Measurements from ENCODE around the gene SLC22A7.

The SLC22A7 gene

DNA sequence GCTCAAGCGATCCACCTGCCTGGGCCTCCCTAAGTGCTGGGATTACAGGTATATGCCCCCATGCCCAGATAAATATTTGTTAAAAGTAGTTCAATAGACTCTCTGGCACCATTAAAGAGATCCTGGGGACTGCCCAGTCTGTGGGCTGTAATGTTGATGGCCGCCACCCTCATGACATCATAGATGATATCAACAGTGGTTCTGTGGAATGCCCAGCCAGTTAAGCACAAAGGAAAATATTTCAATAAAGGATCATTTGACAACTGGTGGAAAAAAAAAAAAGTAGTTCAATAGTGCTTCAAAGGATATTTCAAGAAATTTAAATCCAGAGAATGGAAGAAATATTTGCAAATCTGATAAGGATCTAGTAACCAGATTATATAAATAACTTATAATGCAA, 12.1 kb downstream of the SLC22A7 start:
- no peak for DNase-seq (ENCODE audit: low spot score)
- ChIA-PET POLR2A (ENCODE audit: low non-redundant PET) (no interaction called here), CTCF (interaction anchor here (0.7 kb wide), 3 partner anchors 30 to 105 kb away, joined by 3 read pairs; no protein-coding TSS in a partner anchor)
- no peak overlapping the region for H3K27ac ChIP-seq
- TF ChIP-seq, protein P1, sequence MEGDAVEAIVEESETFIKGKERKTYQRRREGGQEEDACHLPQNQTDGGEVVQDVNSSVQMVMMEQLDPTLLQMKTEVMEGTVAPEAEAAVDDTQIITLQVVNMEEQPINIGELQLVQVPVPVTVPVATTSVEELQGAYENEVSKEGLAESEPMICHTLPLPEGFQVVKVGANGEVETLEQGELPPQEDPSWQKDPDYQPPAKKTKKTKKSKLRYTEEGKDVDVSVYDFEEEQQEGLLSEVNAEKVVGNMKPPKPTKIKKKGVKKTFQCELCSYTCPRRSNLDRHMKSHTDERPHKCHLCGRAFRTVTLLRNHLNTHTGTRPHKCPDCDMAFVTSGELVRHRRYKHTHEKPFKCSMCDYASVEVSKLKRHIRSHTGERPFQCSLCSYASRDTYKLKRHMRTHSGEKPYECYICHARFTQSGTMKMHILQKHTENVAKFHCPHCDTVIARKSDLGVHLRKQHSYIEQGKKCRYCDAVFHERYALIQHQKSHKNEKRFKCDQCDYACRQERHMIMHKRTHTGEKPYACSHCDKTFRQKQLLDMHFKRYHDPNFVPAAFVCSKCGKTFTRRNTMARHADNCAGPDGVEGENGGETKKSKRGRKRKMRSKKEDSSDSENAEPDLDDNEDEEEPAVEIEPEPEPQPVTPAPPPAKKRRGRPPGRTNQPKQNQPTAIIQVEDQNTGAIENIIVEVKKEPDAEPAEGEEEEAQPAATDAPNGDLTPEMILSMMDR (conservative IDR thresholded peaks at IDR 0.05; ENCODE audit: low read depth): no peak

GRCh38 chr6:43310624-43311023, 12.6 kb downstream of the SLC22A7 start:
- TF ChIP-seq, protein P1 (conservative IDR thresholded peaks at IDR 0.05; ENCODE audit: low read depth): no peak
- no peak for DNase-seq (ENCODE audit: low spot score)
- POLR2A ChIA-PET (ENCODE audit: low non-redundant PET): no interaction called here
- H3K27ac ChIP-seq: no peak overlapping the region
- CTCF ChIA-PET: interaction anchor here (0.6 kb wide), 1 partner anchor 22 kb away, joined by 3 read pairs; no protein-coding TSS in a partner anchor

- ChIA-PET CTCF (no interaction called here), POLR2A (ENCODE audit: low non-redundant PET) (interaction anchor here (1.1 kb wide), 1 partner anchor 204 kb away, joined by 4 read pairs; no protein-coding TSS in a partner anchor)
- no peak for DNase-seq (ENCODE audit: low spot score)
- TF ChIP-seq, protein P1 (conservative IDR thresholded peaks at IDR 0.05; ENCODE audit: low read depth): no peak
- no peak overlapping the region for H3K27ac ChIP-seq
Observed at GRCh38 chr6:43311666-43312065, 13.6 kb downstream of the SLC22A7 start.

GRCh38 chr6:43313813-43314212, 15.8 kb downstream of the SLC22A7 start:
- TF ChIP-seq, protein P1 (conservative IDR thresholded peaks at IDR 0.05; ENCODE audit: low read depth): no peak
- POLR2A ChIA-PET (ENCODE audit: low non-redundant PET): no interaction called here
- CTCF ChIA-PET: no interaction called here
- DNase-seq (ENCODE audit: low spot score): no peak
- H3K27ac ChIP-seq: no peak overlapping the region

DNA sequence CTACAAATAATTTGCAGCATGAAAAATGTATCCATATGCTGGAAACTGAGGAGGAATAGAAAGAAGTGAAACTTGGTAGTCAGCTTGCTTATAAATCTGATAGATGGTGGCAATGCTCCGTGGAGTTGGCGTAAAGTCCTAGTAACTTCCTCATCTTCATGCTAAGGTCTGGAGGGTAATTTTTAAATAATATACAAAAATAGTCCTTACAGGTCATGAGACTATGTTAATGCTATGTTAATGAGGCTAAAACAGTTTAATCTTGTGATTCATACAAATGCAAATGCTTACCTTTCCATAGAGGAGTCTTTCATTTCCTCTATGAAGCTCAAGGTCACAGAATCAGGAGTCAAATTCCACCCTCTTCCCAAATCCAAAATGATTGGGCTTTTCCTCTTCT, 20.0 kb downstream of the SLC22A7 start:
- H3K27ac ChIP-seq: no peak overlapping the region
- CTCF ChIA-PET: interaction anchor here (0.6 kb wide), 1 partner anchor 434 kb away, joined by 4 read pairs; no protein-coding TSS in a partner anchor
- DNase-seq (ENCODE audit: low spot score): no peak
- TF ChIP-seq, protein P1 (conservative IDR thresholded peaks at IDR 0.05; ENCODE audit: low read depth): no peak
- POLR2A ChIA-PET (ENCODE audit: low non-redundant PET): no interaction called here

GRCh38 chr6:43325876-43326275, 27.8 kb downstream of the SLC22A7 start:
- TF ChIP-seq, protein P1 (conservative IDR thresholded peaks at IDR 0.05; ENCODE audit: low read depth): no peak
- ChIA-PET CTCF (interaction anchor here (1.6 kb wide), 1 partner anchor 97 kb away, joined by 5 read pairs; the partner anchor contains the start of gene DNPH1), POLR2A (ENCODE audit: low non-redundant PET) (no interaction called here)
- no peak overlapping the region for H3K27ac ChIP-seq
- no peak for DNase-seq (ENCODE audit: low spot score)
